A549 (cell line): ENCODE results near the gene ALAS1. TPM values are rescaled to one million over a fixed set of nuclear protein-coding genes. Genes with fewer than 3 reads are reported as not detected.

Experiments
- ATAC-seq, 2 experiments: fragments of 200-7000 bp in 1 of 2; fragments of >200 bp in 1 of 2; cut with Nextera tagmentation in 1 of 2; cut with Tn5 transposase in 1 of 2; 3 replicates each; pipeline versions ENCODE4 v1.8.0 to v1.9.1; 2018 to 2020; ENCODE audit warnings: mild to moderate bottlenecking in 1 of 2, moderate library complexity in 1 of 2
- CTCF ChIA-PET: fragments of 300-600 bp; sonication (Branson Sonifier 250); formaldehyde crosslinking; extraction: SDS; loops from one replicate; lab custom pipeline; 2021; ENCODE audit warnings: antibody characterized with exemption, inconsistent platforms; lab: Yijun Ruan, JAX
- POLR2A ChIA-PET: fragments of 350-600 bp; formaldehyde crosslinking; extraction: SDS; loops from one replicate; lab custom pipeline; 2021; ENCODE audit warnings: antibody characterized with exemption, inconsistent platforms; lab: Yijun Ruan, JAX
- DNase-seq, 2 experiments: peaks; one replicate each; pipeline versions ENCODE4 v3.0.0 to v3.0.0-alpha.2; 2011 to 2016; ENCODE audit warnings: low read depth in 1 of 2, low spot score in 1 of 2
- FAIRE-seq: peaks from 2 replicates; lab custom pipeline; 2011; peaks lifted over from hg19 to GRCh38; lab: Jason Lieb, UNC
- H3K27ac ChIP-seq, 2 experiments: fragments of >200 bp; sonication (Bioruptor Twin); formaldehyde crosslinking; 3 replicates each; pipeline ENCODE4 v1.5.1; 2016 to 2017
- H3K4me1 ChIP-seq: fragments of >200 bp; sonication (Bioruptor Twin); formaldehyde crosslinking; 3 replicates; pipeline ENCODE4 v1.6.1; 2016
- H3K4me2 ChIP-seq: fragments of >200 bp; sonication (Bioruptor Twin); formaldehyde crosslinking; 3 replicates; pipeline ENCODE4 v1.6.1; 2016
- H3K4me3 ChIP-seq: fragments of >200 bp; sonication (Bioruptor Twin); formaldehyde crosslinking; 3 replicates; pipeline ENCODE4 v1.5.1; 2016
- H3K9me3 ChIP-seq: fragments of >200 bp; sonication (Bioruptor Twin); formaldehyde crosslinking; 3 replicates; pipeline ENCODE4 v1.6.1; 2016
- BHLHE40 ChIP-seq: IDR thresholded peaks from 2 replicates; pipeline ENCODE4 v1.6.1; 2012; ENCODE audit warnings: low read depth, low read length, inconsistent platforms
- CEBPB ChIP-seq, 2 experiments: fragments of >200 bp in 1 of 2; sonication (Bioruptor Twin) in 1 of 2; formaldehyde crosslinking in 1 of 2; IDR thresholded peaks; 2 replicates each; pipeline ENCODE4 v1.6.1; 2012 to 2016
- EHF ChIP-seq: fragments of 250-450 bp; sonication (Bioruptor Pico); IDR thresholded peaks from 2 replicates; pipeline ENCODE4 v1.5.0; 2020; ENCODE audit warnings: mild to moderate bottlenecking
- ESRRA ChIP-seq: fragments of 150-350 bp; IDR thresholded peaks from 2 replicates; pipeline ENCODE4 v1.6.1; 2014; ENCODE audit warnings: mild to moderate bottlenecking, low read length, borderline replicate concordance
- GATA3 ChIP-seq: IDR thresholded peaks from 2 replicates; pipeline ENCODE4 v1.6.1; 2012; ENCODE audit warnings: borderline replicate concordance
- HOXB13 ChIP-seq: fragments of 250-450 bp; sonication (Bioruptor Pico); IDR thresholded peaks from 2 replicates; pipeline ENCODE4 v1.5.0; 2020; ENCODE audit warnings: low read depth, mild to moderate bottlenecking, moderate library complexity
- JUNB ChIP-seq: fragments of >200 bp; sonication (Bioruptor Twin); formaldehyde crosslinking; IDR thresholded peaks from 2 replicates; pipeline ENCODE4 v1.6.1; 2016
- KDM5A ChIP-seq: fragments of 200-600 bp; sonication (generic); IDR thresholded peaks from 2 replicates; pipeline ENCODE4 v1.6.1; 2016; ENCODE audit warnings: antibody characterized with exemption, mild to moderate bottlenecking
- NPAS2 ChIP-seq: fragments of 250-450 bp; sonication (Bioruptor Pico); IDR thresholded peaks from 2 replicates; pipeline ENCODE4 v1.8.0; 2022; ENCODE audit warnings: mild to moderate bottlenecking, moderate library complexity, borderline replicate concordance
- RAD21 ChIP-seq, 2 experiments: fragments of >200 bp in 1 of 2; sonication (Bioruptor Twin) in 1 of 2; formaldehyde crosslinking in 1 of 2; IDR thresholded peaks in 1 of 2; conservative IDR thresholded peaks in 1 of 2; 2 replicates in 1 of 2; 3 replicates in 1 of 2; pipeline ENCODE4 v1.6.1; 2012 to 2018; ENCODE audit warnings: inconsistent platforms in 1 of 2
- RFX5 ChIP-seq: fragments of 450-650 bp; IDR thresholded peaks from 2 replicates; pipeline ENCODE4 v1.7.1; 2014; ENCODE audit warnings: antibody characterized with exemption, mild to moderate bottlenecking, moderate library complexity
- RNF2 ChIP-seq: fragments of 200-600 bp; sonication (generic); IDR thresholded peaks from 2 replicates; pipeline ENCODE4 v1.6.1; 2016; ENCODE audit warnings: low read depth, mild to moderate bottlenecking, antibody characterized with exemption, moderate library complexity, borderline replicate concordance
- TFCP2L1 ChIP-seq: fragments of 250-450 bp; sonication (Bioruptor Pico); IDR thresholded peaks from 2 replicates; pipeline ENCODE4 v1.5.0; 2021; ENCODE audit warnings: mild to moderate bottlenecking
- ZNF302 ChIP-seq: fragments of 250-450 bp; sonication (Bioruptor Pico); IDR thresholded peaks from 2 replicates; pipeline ENCODE4 v1.9.0; 2021; ENCODE audit warnings: inconsistent platforms, mild to moderate bottlenecking, moderate library complexity
- WGBS: methylation state at CpG from one replicate; pipeline ENCODE4 v1.1.6; 2017; ENCODE audit errors: missing lambda C conversion rate; 5-methylcytosine and 5-hydroxymethylcytosine counted together
- polyA plus RNA-seq, 4 experiments: library from polyadenylated mRNA; depleted of rRNA in 3 of 4; stranded (reverse); fragments of >200 nt; fragmentation: RNase III in 1 of 4; extraction: RNeasy Plus Mini Kit Qiagen cat#74134 plus additional on column Dnase treatment in 1 of 4; gene quantifications; 2 replicates in 3 of 4; 3 replicates in 1 of 4; pipeline ENCODE4 v1.2.3, GENCODE V29; 2011 to 2017
- TF ChIP-seq, protein P1 (sequence below): fragments of 250-450 bp; sonication (Bioruptor Pico); IDR thresholded peaks from 2 replicates; pipeline ENCODE4 v1.5.0; 2020; ENCODE audit warnings: low read depth, mild to moderate bottlenecking, moderate library complexity
- TF ChIP-seq, protein P2 (sequence below): fragments of 150-350 bp; IDR thresholded peaks from 2 replicates; pipeline ENCODE4 v1.6.1; 2014; ENCODE audit warnings: low read depth, mild to moderate bottlenecking, low read length
- TF ChIP-seq, protein P3 (sequence below): fragments of >200 bp; sonication (Bioruptor Twin); formaldehyde crosslinking; IDR thresholded peaks from 3 replicates; pipeline ENCODE4 v1.5.1; 2016
- TF ChIP-seq, protein P4 (sequence below): fragments of 250-450 bp; sonication (Bioruptor Pico); IDR thresholded peaks from 2 replicates; pipeline ENCODE4 v1.5.0; 2021; ENCODE audit warnings: mild to moderate bottlenecking, moderate library complexity, borderline replicate concordance
- TF ChIP-seq, protein P5 (sequence below): IDR thresholded peaks from 2 replicates; pipeline ENCODE4 v1.6.1; 2012
- TF ChIP-seq, protein P6 (sequence below): fragments of >200 bp; sonication (Bioruptor Twin); formaldehyde crosslinking; IDR thresholded peaks from 3 replicates; pipeline ENCODE4 v1.6.1; 2016
- TF ChIP-seq, protein P7 (sequence below): IDR thresholded peaks from 2 replicates; pipeline ENCODE4 v1.6.1; 2012; ENCODE audit warnings: low read depth, borderline replicate concordance

ALAS1 gene
- polyA plus RNA-seq, 2 of the 4 experiments (the other 2 are of a cell fraction) = 56.8 to 63.7 TPM

DNA sequence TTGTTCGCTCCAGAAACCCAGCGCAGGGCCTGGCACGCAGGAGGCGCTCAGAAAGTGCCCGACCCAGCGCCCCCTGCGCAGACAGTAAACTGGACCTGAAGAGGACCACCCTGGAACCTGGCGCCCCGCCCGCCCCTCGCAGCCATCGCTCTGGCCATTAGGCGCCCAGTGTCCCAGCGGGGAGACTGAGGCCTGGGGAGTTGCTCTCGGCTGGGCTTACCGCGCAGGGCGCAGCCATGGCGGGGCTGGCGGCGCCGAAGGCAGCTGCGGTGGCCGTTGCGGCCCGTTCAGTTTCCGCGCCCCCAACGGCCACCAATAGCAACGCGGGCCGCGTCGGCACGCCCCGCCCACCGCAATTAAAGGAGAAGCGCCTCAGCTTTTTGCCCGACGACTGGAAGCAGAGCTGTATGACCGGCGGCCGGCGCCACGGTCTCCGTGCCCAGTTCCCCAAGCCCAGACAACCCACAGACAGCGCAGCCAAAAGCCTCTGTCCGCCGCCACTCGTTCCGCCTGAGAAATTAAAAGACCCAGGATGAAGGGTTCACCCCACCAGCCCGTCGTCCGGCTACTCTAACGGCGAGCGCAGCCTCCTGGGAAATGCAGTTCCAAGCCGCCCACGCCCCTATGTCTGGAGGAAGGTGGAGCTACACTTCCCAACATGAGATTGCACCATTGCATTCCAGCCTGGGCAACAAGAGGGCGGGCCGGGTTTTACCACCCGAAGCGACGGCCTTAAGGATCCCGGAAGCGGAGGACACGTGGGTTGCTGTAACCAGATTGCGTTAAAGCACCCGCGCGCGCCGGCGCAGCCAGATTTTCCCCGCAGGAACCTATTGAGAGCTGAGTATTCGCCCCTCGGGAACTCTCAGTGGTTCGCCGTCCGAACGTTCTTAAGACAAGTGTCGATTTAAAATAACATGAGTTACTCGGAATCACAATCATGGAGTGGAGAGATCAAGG lies 43.5 kb upstream of the ALAS1 start, which contains the start of gene POC1A (continued):
- no peak for TF ChIP-seq RFX5
- no peak for TF ChIP-seq RAD21 (conservative IDR thresholded peaks at IDR 0.05 in 1 of 2, IDR thresholded peaks at IDR 0.05 in 1 of 2)
- TF ChIP-seq, protein P1, sequence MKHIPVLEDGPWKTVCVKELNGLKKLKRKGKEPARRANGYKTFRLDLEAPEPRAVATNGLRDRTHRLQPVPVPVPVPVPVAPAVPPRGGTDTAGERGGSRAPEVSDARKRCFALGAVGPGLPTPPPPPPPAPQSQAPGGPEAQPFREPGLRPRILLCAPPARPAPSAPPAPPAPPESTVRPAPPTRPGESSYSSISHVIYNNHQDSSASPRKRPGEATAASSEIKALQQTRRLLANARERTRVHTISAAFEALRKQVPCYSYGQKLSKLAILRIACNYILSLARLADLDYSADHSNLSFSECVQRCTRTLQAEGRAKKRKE (CRISPR knock-in tag) = no peak
- no peak for TF ChIP-seq RNF2
- TF ChIP-seq CEBPB (IDR thresholded peaks at IDR 0.05) = peak; percentile 62 to 93; a peak in 3 of 4 replicates
- no peak for TF ChIP-seq TFCP2L1 (CRISPR knock-in tag)
- TF ChIP-seq, protein P2, sequence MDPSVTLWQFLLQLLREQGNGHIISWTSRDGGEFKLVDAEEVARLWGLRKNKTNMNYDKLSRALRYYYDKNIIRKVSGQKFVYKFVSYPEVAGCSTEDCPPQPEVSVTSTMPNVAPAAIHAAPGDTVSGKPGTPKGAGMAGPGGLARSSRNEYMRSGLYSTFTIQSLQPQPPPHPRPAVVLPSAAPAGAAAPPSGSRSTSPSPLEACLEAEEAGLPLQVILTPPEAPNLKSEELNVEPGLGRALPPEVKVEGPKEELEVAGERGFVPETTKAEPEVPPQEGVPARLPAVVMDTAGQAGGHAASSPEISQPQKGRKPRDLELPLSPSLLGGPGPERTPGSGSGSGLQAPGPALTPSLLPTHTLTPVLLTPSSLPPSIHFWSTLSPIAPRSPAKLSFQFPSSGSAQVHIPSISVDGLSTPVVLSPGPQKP = no peak
- TF ChIP-seq NPAS2 = no peak

DNA sequence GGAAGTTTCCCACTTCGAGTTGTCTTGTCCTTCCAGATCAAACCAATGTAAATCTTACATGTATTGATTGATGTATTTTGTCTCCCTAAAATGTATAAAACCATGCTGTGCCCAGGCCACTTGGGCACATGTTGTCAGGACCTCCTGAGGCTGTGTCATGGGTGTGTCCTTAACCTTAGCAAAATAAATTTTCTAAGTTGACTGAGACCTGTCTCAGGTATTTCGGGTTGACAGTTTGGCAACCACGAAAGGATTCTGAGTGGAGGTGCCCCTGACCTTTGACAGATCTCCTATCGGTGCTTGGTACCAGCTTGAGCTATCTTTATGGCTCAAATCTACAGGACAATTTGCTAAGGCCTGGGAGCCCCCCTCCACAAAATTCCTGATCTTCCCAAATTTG lies 42.0 kb upstream of the ALAS1 start:
- DNase-seq = no peak
- no peak overlapping the region; a peak in 1 of 6 replicates for H3K27ac ChIP-seq
- no peak for ATAC-seq
- no peak for FAIRE-seq
- H3K4me1 ChIP-seq = peaks cover 10% of the 10 kb centered on the region; the same call in 2 of the 3 replicates
- no peak overlapping the region for H3K4me3 ChIP-seq
- POLR2A ChIA-PET = no interaction called here
- CTCF ChIA-PET = interaction anchor here (1.0 to 1.9 kb wide), 2 partner anchors 12 to 75 kb away, joined by 3 to 6 read pairs; no protein-coding TSS in a partner anchor
- no peak overlapping the region for H3K4me2 ChIP-seq
- WGBS = 95% methylated on average over 4 of the region's 4 CpGs
- no peaks in the 10 kb centered on the region for H3K9me3 ChIP-seq
- TF ChIP-seq, protein P3, sequence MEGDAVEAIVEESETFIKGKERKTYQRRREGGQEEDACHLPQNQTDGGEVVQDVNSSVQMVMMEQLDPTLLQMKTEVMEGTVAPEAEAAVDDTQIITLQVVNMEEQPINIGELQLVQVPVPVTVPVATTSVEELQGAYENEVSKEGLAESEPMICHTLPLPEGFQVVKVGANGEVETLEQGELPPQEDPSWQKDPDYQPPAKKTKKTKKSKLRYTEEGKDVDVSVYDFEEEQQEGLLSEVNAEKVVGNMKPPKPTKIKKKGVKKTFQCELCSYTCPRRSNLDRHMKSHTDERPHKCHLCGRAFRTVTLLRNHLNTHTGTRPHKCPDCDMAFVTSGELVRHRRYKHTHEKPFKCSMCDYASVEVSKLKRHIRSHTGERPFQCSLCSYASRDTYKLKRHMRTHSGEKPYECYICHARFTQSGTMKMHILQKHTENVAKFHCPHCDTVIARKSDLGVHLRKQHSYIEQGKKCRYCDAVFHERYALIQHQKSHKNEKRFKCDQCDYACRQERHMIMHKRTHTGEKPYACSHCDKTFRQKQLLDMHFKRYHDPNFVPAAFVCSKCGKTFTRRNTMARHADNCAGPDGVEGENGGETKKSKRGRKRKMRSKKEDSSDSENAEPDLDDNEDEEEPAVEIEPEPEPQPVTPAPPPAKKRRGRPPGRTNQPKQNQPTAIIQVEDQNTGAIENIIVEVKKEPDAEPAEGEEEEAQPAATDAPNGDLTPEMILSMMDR = no peak
- TF ChIP-seq CEBPB (IDR thresholded peaks at IDR 0.05) (no peak), KDM5A (no peak), GATA3 (no peak), EHF (CRISPR knock-in tag) (no peak), JUNB (no peak)

DNA sequence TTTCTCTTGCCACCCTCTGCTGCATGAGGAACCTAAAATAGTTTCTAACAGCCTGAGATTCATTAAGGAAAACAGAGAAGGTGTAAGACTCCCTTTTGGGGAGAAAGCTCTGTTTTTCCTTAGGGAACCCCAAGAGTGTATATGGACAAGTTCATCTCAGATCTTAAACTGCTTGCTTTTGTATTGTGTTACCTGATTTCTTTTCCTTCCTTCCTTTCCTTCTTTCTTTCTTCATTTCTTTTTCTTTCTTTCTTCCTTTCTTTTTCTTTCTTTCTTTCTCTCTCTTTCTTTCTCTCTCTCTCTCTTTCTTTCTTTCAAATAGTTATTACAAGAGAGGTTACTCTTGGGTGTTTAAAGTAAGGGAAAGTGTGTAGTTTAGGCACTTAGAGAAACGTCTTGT lies 38.5 kb upstream of the ALAS1 start:
- no peak for DNase-seq
- FAIRE-seq = no peak
- no peaks in the 10 kb centered on the region for H3K9me3 ChIP-seq
- ChIA-PET POLR2A (no interaction called here), CTCF (interaction anchor here (0.7 to 0.8 kb wide), 2 partner anchors 11 to 19 kb away, joined by 3 read pairs; no protein-coding TSS in a partner anchor)
- H3K4me1 ChIP-seq = 0 out of 3 replicates have a peak, but pooled peaks cover 3% of the 10 kb centered on the region
- H3K4me3 ChIP-seq = no peak overlapping the region
- WGBS = 6% methylated on average over 1 of the region's 1 CpG
- ATAC-seq = no peak
- H3K4me2 ChIP-seq = no peak overlapping the region
- no peak overlapping the region for H3K27ac ChIP-seq
- TF ChIP-seq BHLHE40 = no peak
- TF ChIP-seq ZNF302 = no peak
- no peak for TF ChIP-seq RAD21 (conservative IDR thresholded peaks at IDR 0.05 in 1 of 2, IDR thresholded peaks at IDR 0.05 in 1 of 2)
- TF ChIP-seq, protein P4, sequence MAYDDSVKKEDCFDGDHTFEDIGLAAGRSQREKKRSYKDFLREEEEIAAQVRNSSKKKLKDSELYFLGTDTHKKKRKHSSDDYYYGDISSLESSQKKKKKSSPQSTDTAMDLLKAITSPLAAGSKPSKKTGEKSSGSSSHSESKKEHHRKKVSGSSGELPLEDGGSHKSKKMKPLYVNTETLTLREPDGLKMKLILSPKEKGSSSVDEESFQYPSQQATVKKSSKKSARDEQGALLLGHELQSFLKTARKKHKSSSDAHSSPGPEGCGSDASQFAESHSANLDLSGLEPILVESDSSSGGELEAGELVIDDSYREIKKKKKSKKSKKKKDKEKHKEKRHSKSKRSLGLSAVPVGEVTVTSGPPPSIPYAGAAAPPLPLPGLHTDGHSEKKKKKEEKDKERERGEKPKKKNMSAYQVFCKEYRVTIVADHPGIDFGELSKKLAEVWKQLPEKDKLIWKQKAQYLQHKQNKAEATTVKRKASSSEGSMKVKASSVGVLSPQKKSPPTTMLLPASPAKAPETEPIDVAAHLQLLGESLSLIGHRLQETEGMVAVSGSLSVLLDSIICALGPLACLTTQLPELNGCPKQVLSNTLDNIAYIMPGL = no peak
- TF ChIP-seq, protein P5, sequence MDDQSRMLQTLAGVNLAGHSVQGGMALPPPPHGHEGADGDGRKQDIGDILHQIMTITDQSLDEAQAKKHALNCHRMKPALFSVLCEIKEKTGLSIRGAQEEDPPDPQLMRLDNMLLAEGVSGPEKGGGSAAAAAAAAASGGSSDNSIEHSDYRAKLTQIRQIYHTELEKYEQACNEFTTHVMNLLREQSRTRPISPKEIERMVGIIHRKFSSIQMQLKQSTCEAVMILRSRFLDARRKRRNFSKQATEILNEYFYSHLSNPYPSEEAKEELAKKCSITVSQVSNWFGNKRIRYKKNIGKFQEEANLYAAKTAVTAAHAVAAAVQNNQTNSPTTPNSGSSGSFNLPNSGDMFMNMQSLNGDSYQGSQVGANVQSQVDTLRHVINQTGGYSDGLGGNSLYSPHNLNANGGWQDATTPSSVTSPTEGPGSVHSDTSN = no peak
- no peak for TF ChIP-seq ESRRA
- TF ChIP-seq HOXB13 = no peak
- TF ChIP-seq, protein P6, sequence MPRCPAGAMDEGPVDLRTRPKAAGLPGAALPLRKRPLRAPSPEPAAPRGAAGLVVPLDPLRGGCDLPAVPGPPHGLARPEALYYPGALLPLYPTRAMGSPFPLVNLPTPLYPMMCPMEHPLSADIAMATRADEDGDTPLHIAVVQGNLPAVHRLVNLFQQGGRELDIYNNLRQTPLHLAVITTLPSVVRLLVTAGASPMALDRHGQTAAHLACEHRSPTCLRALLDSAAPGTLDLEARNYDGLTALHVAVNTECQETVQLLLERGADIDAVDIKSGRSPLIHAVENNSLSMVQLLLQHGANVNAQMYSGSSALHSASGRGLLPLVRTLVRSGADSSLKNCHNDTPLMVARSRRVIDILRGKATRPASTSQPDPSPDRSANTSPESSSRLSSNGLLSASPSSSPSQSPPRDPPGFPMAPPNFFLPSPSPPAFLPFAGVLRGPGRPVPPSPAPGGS = no peak
- TF ChIP-seq, protein P7, sequence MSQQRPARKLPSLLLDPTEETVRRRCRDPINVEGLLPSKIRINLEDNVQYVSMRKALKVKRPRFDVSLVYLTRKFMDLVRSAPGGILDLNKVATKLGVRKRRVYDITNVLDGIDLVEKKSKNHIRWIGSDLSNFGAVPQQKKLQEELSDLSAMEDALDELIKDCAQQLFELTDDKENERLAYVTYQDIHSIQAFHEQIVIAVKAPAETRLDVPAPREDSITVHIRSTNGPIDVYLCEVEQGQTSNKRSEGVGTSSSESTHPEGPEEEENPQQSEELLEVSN = no peak
